H1 (cell line): ENCODE results near the gene HS3ST6. TPM values are rescaled to one million over a fixed set of nuclear protein-coding genes. Genes with fewer than 3 reads are reported as not detected.
A peak's percentile ranks its signal among the peaks of the same experiment; 100 is the strongest.

ENCODE experiments used
- CTCF ChIA-PET: fragments of 300-600 bp; sonication (Branson Sonifier 250); formaldehyde crosslinking; loops from one replicate; lab custom pipeline; 2021; ENCODE audit not compliant: partially characterized antibody; lab: Charles Lee
- POLR2A ChIA-PET: fragments of 300-600 bp; sonication (Branson Sonifier 250); formaldehyde crosslinking; loops from one replicate; lab custom pipeline; 2021; ENCODE audit warnings: inconsistent platforms; ENCODE audit not compliant: partially characterized antibody; lab: Charles Lee
- DNase-seq, 2 experiments: peaks; one replicate each; pipeline versions ENCODE4 v3.0.0 to v3.0.0-alpha.2; 2010 to 2022; ENCODE audit warnings: low spot score in 2 of 2, low read depth in 1 of 2, mixed read lengths in 1 of 2
- FAIRE-seq: peaks from 2 replicates; lab custom pipeline; 2011; peaks lifted over from hg19 to GRCh38; lab: Jason Lieb, UNC
- H2AFZ ChIP-seq: 2 replicates; pipeline ENCODE4 v1.8.1; 2012; ENCODE audit warnings: low read length, inconsistent platforms
- H2AK5ac ChIP-seq: 2 replicates; pipeline ENCODE4 v1.6.1; 2013; ENCODE audit warnings: low read depth, low read length
- H2BK120ac ChIP-seq: replicated peaks from 2 replicates; pipeline ENCODE3; 2013; ENCODE audit warnings: low read depth, low read length, inconsistent platforms
- H2BK12ac ChIP-seq: 2 replicates; pipeline ENCODE4 v1.6.1; 2013; ENCODE audit warnings: low read depth, low read length
- H2BK15ac ChIP-seq: 2 replicates; pipeline ENCODE4 v1.6.1; 2013; ENCODE audit warnings: low read length
- H2BK20ac ChIP-seq: 2 replicates; pipeline ENCODE4 v1.6.1; 2013; ENCODE audit warnings: low read length
- H2BK5ac ChIP-seq: 2 replicates; pipeline ENCODE4 v1.6.1; 2013; ENCODE audit warnings: low read depth, low read length
- H3K14ac ChIP-seq: 2 replicates; pipeline ENCODE4 v1.6.1; 2013; ENCODE audit warnings: inconsistent platforms; ENCODE audit not compliant: insufficient read length
- H3K18ac ChIP-seq: 2 replicates; pipeline ENCODE4 v1.6.1; 2013; ENCODE audit warnings: low read length; ENCODE audit errors: extremely low read depth
- H3K23ac ChIP-seq: 2 replicates; pipeline ENCODE4 v1.6.1; 2013; ENCODE audit warnings: inconsistent platforms; ENCODE audit not compliant: insufficient read length
- H3K23me2 ChIP-seq: 2 replicates; pipeline ENCODE4 v1.6.1; 2013; ENCODE audit warnings: low read depth, low read length
- H3K27ac ChIP-seq: 2 replicates; pipeline ENCODE4 v1.6.1; 2011; ENCODE audit warnings: low read depth, low read length, inconsistent platforms
- H3K27me3 ChIP-seq, 4 experiments: replicated peaks in 1 of 4; 1 replicate in 1 of 4; 2 replicates in 3 of 4; pipeline versions ENCODE4 v1.6.1 to v1.8.1; 2011 to 2013; ENCODE audit warnings: low read length in 3 of 4, mild to moderate bottlenecking in 3 of 4, inconsistent platforms in 2 of 4, mixed read lengths in 2 of 4, moderate library complexity in 1 of 4; ENCODE audit not compliant: control insufficient read depth in 3 of 4, insufficient read depth in 3 of 4; ENCODE audit errors: extremely low read depth in 1 of 4
- H3K36me3 ChIP-seq, 4 experiments: 2 replicates each; pipeline versions ENCODE4 v1.6.1 to v1.8.1; 2011 to 2013; ENCODE audit warnings: mild to moderate bottlenecking in 4 of 4, low read length in 3 of 4, moderate library complexity in 2 of 4, control low read depth in 1 of 4, inconsistent platforms in 1 of 4; ENCODE audit not compliant: insufficient read depth in 4 of 4, control insufficient read depth in 2 of 4
- H3K4ac ChIP-seq: replicated peaks from 2 replicates; pipeline ENCODE3; 2013; ENCODE audit warnings: low read length, low read depth, mixed read lengths, inconsistent platforms; ENCODE audit not compliant: insufficient read length
- H3K4me1 ChIP-seq, 4 experiments: replicated peaks in 1 of 4; 1 replicate in 1 of 4; 2 replicates in 3 of 4; pipeline versions ENCODE4 v1.6.1 to v1.8.1; 2011 to 2013; ENCODE audit warnings: low read length in 3 of 4, inconsistent platforms in 2 of 4, mixed read lengths in 1 of 4; ENCODE audit not compliant: insufficient read depth in 4 of 4, control insufficient read depth in 3 of 4
- H3K4me2 ChIP-seq, 2 experiments: 2 replicates each; pipeline versions ENCODE4 v1.6.1 to v1.8.1; 2011 to 2013; ENCODE audit warnings: low read depth in 2 of 2, low read length in 2 of 2, control low read depth in 1 of 2, inconsistent platforms in 1 of 2, mild to moderate bottlenecking in 1 of 2; ENCODE audit not compliant: insufficient read depth in 1 of 2
- H3K4me3 ChIP-seq, 4 experiments: fragments of 200-600, 300-600 bp in 1 of 4; sonication (generic), shearing (Covaris generic), sonication (Bioruptor Twin) in 1 of 4; 2 replicates each; pipeline versions ENCODE4 v1.5.1 to v1.8.1; 2011 to 2016; ENCODE audit warnings: low read length in 4 of 4, low read depth in 3 of 4, control low read depth in 2 of 4, inconsistent platforms in 2 of 4, mild to moderate bottlenecking in 2 of 4, mixed read lengths in 1 of 4, moderate library complexity in 1 of 4; ENCODE audit not compliant: insufficient read depth in 2 of 4; ENCODE audit errors: extremely low read depth in 1 of 4
- H3K56ac ChIP-seq: replicated peaks from 2 replicates; pipeline ENCODE3; 2013; ENCODE audit warnings: low read depth, mild to moderate bottlenecking, mixed read lengths, low read length, inconsistent platforms; ENCODE audit not compliant: insufficient read length
- H3K79me1 ChIP-seq: 2 replicates; pipeline ENCODE4 v1.6.1; 2013; ENCODE audit warnings: low read depth, low read length, control low read depth
- H3K79me2 ChIP-seq, 2 experiments: 2 replicates each; pipeline versions ENCODE4 v1.6.1 to v1.8.1; 2012 to 2013; ENCODE audit warnings: low read length in 2 of 2, mild to moderate bottlenecking in 2 of 2, inconsistent platforms in 1 of 2; ENCODE audit not compliant: insufficient read depth in 2 of 2, control insufficient read depth in 1 of 2
- H3K9ac ChIP-seq, 4 experiments: replicated peaks in 1 of 4; 1 replicate in 1 of 4; 2 replicates in 3 of 4; pipeline versions ENCODE4 v1.6.1 to v1.8.1; 2011 to 2013; ENCODE audit warnings: low read depth in 3 of 4, low read length in 3 of 4, control low read depth in 2 of 4, mild to moderate bottlenecking in 2 of 4, moderate library complexity in 2 of 4, inconsistent platforms in 1 of 4; ENCODE audit errors: extremely low read depth in 1 of 4
- H3K9me3 ChIP-seq, 2 experiments: 2 replicates each; pipeline versions ENCODE4 v1.6.1 to v1.8.1; 2012 to 2013; ENCODE audit warnings: mild to moderate bottlenecking in 2 of 2, moderate library complexity in 2 of 2, control low read depth in 1 of 2, inconsistent platforms in 1 of 2, low read depth in 1 of 2, low read length in 1 of 2, mixed read lengths in 1 of 2; ENCODE audit not compliant: insufficient read depth in 2 of 2
- H4K20me1 ChIP-seq, 2 experiments: replicated peaks in 1 of 2; 2 replicates each; pipeline versions ENCODE3 to v1.8.1; 2011 to 2013; ENCODE audit warnings: inconsistent platforms in 2 of 2, low read length in 2 of 2, mild to moderate bottlenecking in 1 of 2; ENCODE audit not compliant: insufficient read depth in 2 of 2, control insufficient read depth in 1 of 2
- H4K5ac ChIP-seq: 2 replicates; pipeline ENCODE4 v1.6.1; 2013; ENCODE audit warnings: low read length, low read depth, mixed read lengths, inconsistent platforms; ENCODE audit not compliant: insufficient read length
- H4K8ac ChIP-seq: 2 replicates; pipeline ENCODE4 v1.8.0; 2013; ENCODE audit warnings: mild to moderate bottlenecking, moderate library complexity, low read length, inconsistent platforms; ENCODE audit not compliant: insufficient read depth; ENCODE audit errors: extremely low read depth
- H4K91ac ChIP-seq: replicated peaks from 2 replicates; pipeline ENCODE3; 2013; ENCODE audit warnings: low read length, mixed read lengths, inconsistent platforms; ENCODE audit not compliant: insufficient read length
- WGBS, 2 experiments: shearing (Covaris generic) in 1 of 2; methylation state at CpG; one replicate each; pipeline versions ENCODE4 v1.1.6 to v1.1.7; 2013 to 2015; ENCODE audit warnings: low lambda C conversion rate in 2 of 2, mixed read lengths in 2 of 2, inconsistent platforms in 1 of 2, low coverage in 1 of 2, missing lambda C conversion rate in 1 of 2; ENCODE audit not compliant: insufficient replicate concordance in 2 of 2, insufficient coverage in 1 of 2, insufficient read length in 1 of 2; ENCODE audit errors: extremely low coverage in 1 of 2, missing lambda C conversion rate in 1 of 2; 5-methylcytosine and 5-hydroxymethylcytosine counted together
- long read RNA-seq, 2 experiments: library from RNA in 1 of 2; library from capped mRNA in 1 of 2; stranded (forward); transcript quantifications; one replicate each; pipeline ENCODE4 v2.0.0, GENCODE V29; 2021; ENCODE audit warnings: inconsistent platforms in 1 of 2
- polyA minus RNA-seq, 3 experiments: library from RNA; depleted of rRNA, polyadenylated mRNA; stranded (reverse); fragments of >200 nt; gene quantifications; 1 replicate in 2 of 3; 2 replicates in 1 of 3; pipeline ENCODE4 v1.2.3, GENCODE V29; 2011
- polyA plus RNA-seq, 7 experiments: library from polyadenylated mRNA; depleted of rRNA in 3 of 7; stranded (reverse) in 5 of 7; unstranded in 2 of 7; fragments of >200 nt in 5 of 7; fragments of 200-250 nt in 2 of 7; gene quantifications; 1 replicate in 5 of 7; 2 replicates in 1 of 7; 4 replicates in 1 of 7; pipeline versions ENCODE4 v1.2.1 to v1.2.3, GENCODE V29; 2011 to 2013; ENCODE audit warnings: missing spikeins in 2 of 7, mixed read lengths in 2 of 7
- total RNA-seq: library from RNA; stranded (reverse); fragmentation: NEBNext Ultra II Directional; extraction: Animal tissue kit (Norgen Biotek cat#: 25700); gene quantifications from 2 replicates; pipeline ENCODE4 v1.2.1, GENCODE V29; 2021

HS3ST6 gene
- 0.39 TPM in 1 of 2 replicates, not detected in the other for total RNA-seq
- polyA plus RNA-seq (2011; rRNA removed) = 0.36 and 0.63 TPM in 2 replicates
- polyA plus RNA-seq (2011; cell fraction: cytosol; rRNA removed) = 0.09 TPM
- 0.40 TPM for polyA plus RNA-seq (2011; cell fraction: nucleus; rRNA removed)
- 0.15 to 0.17 TPM in 2 of 4 replicates, not detected in the others for polyA plus RNA-seq (2012, experiment 1 of 2)
- polyA plus RNA-seq (2012, experiment 2 of 2) = not detected
- 0.26 TPM for polyA plus RNA-seq (2013, experiment 1 of 2)
- 0.18 TPM for polyA plus RNA-seq (2013, experiment 2 of 2)
- polyA minus RNA-seq (2011; rRNA and poly(A)+ RNA removed) = not detected in 2 replicates
- not detected for polyA minus RNA-seq (2011; cell fraction: cytosol; rRNA and poly(A)+ RNA removed)
- polyA minus RNA-seq (2011; cell fraction: nucleus; rRNA and poly(A)+ RNA removed) = not detected
- long read RNA-seq, experiment 1 = 0 reads
- long read RNA-seq, experiment 2 = 0 reads

- Histone ChIP-seq H3K4me1 (peaks cover 4 to 41% (median 27%) of the 10 kb centered on the region in 4 experiments), H2AK5ac (peak within 1 kb of the TSS; percentile 24; the same call in 1 of the 2 replicates), H4K8ac (peak within 1 kb of the TSS; percentile 11), H4K5ac (no peak within 1 kb of the TSS), H2AFZ (no peak within 1 kb of the TSS), H4K20me1 (peaks cover 4 to 9% of the 10 kb centered on the region in 2 experiments), H3K36me3 (peaks cover 0 to 7% (median 0%) of the 10 kb centered on the region in 4 experiments; a peak in 1 of 8 replicates), H3K4me2 (peak within 1 kb of the TSS; percentile 65 to 88), H2BK15ac (no peak within 1 kb of the TSS), H3K27ac (no peak within 1 kb of the TSS), H3K18ac (peak within 1 kb of the TSS; percentile 60; the same call in 1 of the 2 replicates), H3K23ac (no peak within 1 kb of the TSS), H3K9me3 (no peaks in the 10 kb centered on the region), H3K9ac (no peak within 1 kb of the TSS), H2BK12ac (no peak within 1 kb of the TSS), H3K4me3 (peak within 1 kb of the TSS; percentile 34 to 58 (median 44)), H3K79me1 (no peaks in the 10 kb centered on the region), H4K91ac (no peak within 1 kb of the TSS), H3K14ac (no peak within 1 kb of the TSS), H2BK20ac (0 out of 2 replicates have a peak within 1 kb of the TSS, but pooled peaks have one; percentile 48), H3K56ac (no peak within 1 kb of the TSS), H3K23me2 (peaks cover 9% of the 10 kb centered on the region; the same call in 1 of the 2 replicates), H3K79me2 (no peaks in the 10 kb centered on the region), H3K27me3 (peaks cover 39 to 89% (median 72%) of the 10 kb centered on the region in 4 experiments), H2BK120ac (no peak within 1 kb of the TSS), H2BK5ac (no peak within 1 kb of the TSS), H3K4ac (peak within 1 kb of the TSS; percentile 62)
- DNase-seq = no peak
- ChIA-PET POLR2A (interaction anchor here (1.0 to 1.6 kb wide), 3 partner anchors 11 to 53 kb away, joined by 4 read pairs; partner anchors contain the start of gene TBL3), CTCF (interaction anchor here (1.2 to 2.2 kb wide), 4 partner anchors 10 to 34 kb away, joined by 3 to 6 read pairs (median 4); no protein-coding TSS in a partner anchor)
- FAIRE-seq = no peak
- WGBS, 2 experiments = 26% methylated on average over 14 of the region's 71 CpGs; no CpG with 5 or more reads in 1 of the 2 experiments
Measured at GRCh38 chr16:1918351-1919326, at the start of gene HS3ST6. TSS of gene HS3ST6 (minus strand) at chr16:1918415. CDS start at chr16:1918323, 92 bp downstream.
